Measurements from ENCODE around the gene KDELR3.

The KDELR3 gene

DNA sequence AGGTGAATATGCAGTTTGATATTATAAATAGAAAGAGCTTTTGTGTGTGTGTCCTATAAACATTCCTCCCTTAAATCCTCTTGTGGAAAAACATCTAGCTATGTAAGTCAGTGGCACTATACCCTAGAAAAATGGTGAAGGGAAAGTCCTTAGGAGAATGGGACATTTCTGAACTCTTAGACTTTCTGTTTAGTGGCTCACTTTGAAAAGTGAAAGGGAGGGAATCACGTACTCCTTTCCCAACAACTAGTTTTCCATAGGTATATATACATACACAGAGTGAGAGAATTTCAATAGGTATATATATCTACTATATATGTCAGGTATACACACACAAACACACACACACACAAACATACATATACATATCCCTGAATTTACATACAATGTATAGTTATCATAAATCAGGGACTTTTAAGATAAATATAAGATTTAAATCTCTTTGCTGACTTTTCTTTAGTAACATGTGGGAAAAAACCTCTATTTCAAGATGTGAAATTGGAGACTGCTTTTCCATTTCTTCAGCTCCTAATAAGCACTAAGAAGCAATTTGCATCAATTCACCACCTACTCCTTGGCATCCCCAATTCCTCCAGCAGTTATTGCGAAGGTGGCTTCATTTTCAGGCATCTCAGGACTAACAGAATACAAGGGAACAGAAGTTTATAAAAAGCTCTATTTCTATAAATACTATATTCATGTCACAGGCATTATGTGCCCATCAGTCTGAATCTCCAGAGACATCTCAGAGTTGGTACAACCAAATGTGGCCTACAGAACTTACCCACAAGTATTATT lies 51.8 kb downstream of the KDELR3 start:
- DNase-seq (ENCODE audit: low read depth in 2 of 2), result no peak

- no peak for DNase-seq (ENCODE audit: low read depth in 2 of 2)
These were observed 55.1 kb downstream of the KDELR3 start for GRCh38 chr22:38523029-38523428.

DNA sequence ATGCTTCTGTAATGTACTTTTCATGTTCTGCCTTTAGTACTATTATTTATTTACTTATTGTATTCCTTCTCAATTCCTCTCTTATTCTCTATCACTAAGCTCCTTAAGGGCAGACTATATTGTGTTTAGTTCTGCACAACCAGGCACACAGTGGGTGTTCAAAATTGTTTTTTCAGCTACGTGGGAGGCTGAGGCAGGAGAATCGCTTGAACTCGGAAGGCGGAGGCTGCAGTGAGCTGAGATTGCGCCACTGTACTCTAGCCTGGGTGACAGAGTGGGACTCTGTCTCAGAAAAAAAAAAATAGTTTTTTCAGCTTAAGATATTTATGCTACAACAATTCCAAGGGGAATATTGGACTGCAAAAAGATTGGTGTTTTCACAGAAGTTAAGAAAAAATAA lies 55.6 kb downstream of the KDELR3 start:
- DNase-seq (ENCODE audit: low read depth in 2 of 2), result no peak

GRCh38 chr22:38524429-38524828 lies 56.5 kb downstream of the KDELR3 start:
- no peak for DNase-seq (ENCODE audit: low read depth in 2 of 2)

GRCh38 chr22:38531251-38531938 lies 63.5 kb downstream of the KDELR3 start:
- DNase-seq (ENCODE audit: low read depth in 2 of 2), result no peak

Data from activated CD8-positive, alpha-beta memory T cell treated with anti-CD3 and anti-CD28 coated beads for 4 hours (primary cell).